ENCODE data around the gene AFDN.

GRCh38 chr6:167888098-167888497 is 61.4 kb downstream of the AFDN start:
- TF ChIP-seq CTCF (IDR thresholded peaks at IDR 0.05; ENCODE audit: poor library complexity) (no peak), EZH2 (IDR thresholded peaks at IDR 0.05; ENCODE audit: borderline replicate concordance) (no peak), EZH2phosphoT487 (IDR thresholded peaks at IDR 0.05; ENCODE audit: low read depth, severe bottlenecking, unreplicated experiment) (no peak)
